Medulla oblongata (tissue), 1 donor: ENCODE data around the gene THSD8.
A peak's percentile ranks its signal among the peaks of the same experiment; 100 is the strongest.

Experiments
- DNase-seq: peaks from one replicate; pipeline ENCODE4 v3.0.0-alpha.2; 2015; ENCODE audit errors: extremely low spot score

THSD8 gene

GRCh38 chr19:12801466-12802266 lies at the start of gene THSD8, which contains the start of gene PRDX2:
THSD8 (plus strand) TSS chr19:12802069; CDS start chr19:12802072, 3 bp downstream.
PRDX2 (minus strand) TSS chr19:12801800; CDS start chr19:12801261, 539 bp downstream.
- peak; percentile 78 for DNase-seq

GRCh38 chr19:12754465-12755196 lies 47.2 kb upstream of the THSD8 start:
- no peak for DNase-seq

- no peak for DNase-seq
Observed at GRCh38 chr19:12756150-12756883, 45.6 kb upstream of the THSD8 start.

GRCh38 chr19:12757544-12758274 lies 44.2 kb upstream of the THSD8 start:
- peak; percentile 58 for DNase-seq

GRCh38 chr19:12759686-12760085 lies 42.2 kb upstream of the THSD8 start:
- no peak for DNase-seq

GRCh38 chr19:12763100-12763499 lies 38.8 kb upstream of the THSD8 start:
- no peak for DNase-seq

GRCh38 chr19:12764698-12765097 lies 37.2 kb upstream of the THSD8 start:
- no peak for DNase-seq

- no peak for DNase-seq
Observed at GRCh38 chr19:12766051-12766521, 35.8 kb upstream of the THSD8 start.

GRCh38 chr19:12767150-12767549 lies 34.7 kb upstream of the THSD8 start:
- no peak for DNase-seq

GRCh38 chr19:12767666-12768065 lies 34.2 kb upstream of the THSD8 start:
- no peak for DNase-seq

GRCh38 chr19:12769689-12770088 lies 32.2 kb upstream of the THSD8 start:
- DNase-seq: no peak

- DNase-seq: no peak
Observed at GRCh38 chr19:12770922-12771321, 30.9 kb upstream of the THSD8 start.

GRCh38 chr19:12772323-12772722 lies 29.5 kb upstream of the THSD8 start:
- no peak for DNase-seq

GRCh38 chr19:12773571-12773970 lies 28.3 kb upstream of the THSD8 start:
- DNase-seq: no peak

- DNase-seq: no peak
Observed at GRCh38 chr19:12774588-12775555, 27.0 kb upstream of the THSD8 start, which contains the start of gene HOOK2. HOOK2 (minus strand) TSS chr19:12775552; CDS start chr19:12775449, 103 bp downstream.

- DNase-seq: peak; percentile 84
Observed at GRCh38 chr19:12777217-12778016, 24.5 kb upstream of the THSD8 start.

- DNase-seq: peak; percentile 43
Observed at GRCh38 chr19:12778017-12778904, 23.6 kb upstream of the THSD8 start.

- DNase-seq: no peak
Observed at GRCh38 chr19:12778905-12779161, 23.0 kb upstream of the THSD8 start.
